MCF 10A (cell line): ENCODE results near the gene RAG2. TPM values are rescaled to one million over a fixed set of nuclear protein-coding genes. Genes with fewer than 3 reads are reported as not detected.

Experiments
- BruUV-seq: library from RNA; stranded (reverse); fragments of 400-500 nt; replicated peaks from 2 replicates; lab custom pipeline; 2021; lab: Mats Ljungman, UMichigan
- CTCF ChIA-PET: fragments of 300-600 bp; sonication (Branson Sonifier 250); formaldehyde crosslinking; extraction: SDS; loops from one replicate; lab custom pipeline; 2021; ENCODE audit warnings: antibody characterized with exemption, inconsistent platforms; lab: Yijun Ruan, JAX
- POLR2A ChIA-PET: fragments of 300-600, 350-650 bp; sonication (Branson Sonifier 250); formaldehyde crosslinking; extraction: SDS; loops from one replicate; lab custom pipeline; 2020; ENCODE audit warnings: antibody characterized with exemption, inconsistent platforms; lab: Yijun Ruan, JAX
- DNase-seq: peaks from one replicate; pipeline ENCODE4 v3.0.0-alpha.2; 2018; ENCODE audit not compliant: unreplicated experiment
- H3K27ac Mint-ChIP-seq: one replicate; pipeline ENCODE4 v1.8.0; 2022; ENCODE audit warnings: mild to moderate bottlenecking, low read depth, mixed read lengths; ENCODE audit not compliant: unreplicated experiment
- H3K27me3 Mint-ChIP-seq: one replicate; pipeline ENCODE4 v1.8.0; 2022; ENCODE audit warnings: mixed read lengths; ENCODE audit not compliant: insufficient read depth, unreplicated experiment
- H3K36me3 Mint-ChIP-seq: one replicate; pipeline ENCODE4 v1.8.0; 2022; ENCODE audit warnings: mild to moderate bottlenecking, moderate library complexity, mixed read lengths; ENCODE audit not compliant: insufficient read depth, unreplicated experiment
- H3K4me1 Mint-ChIP-seq: one replicate; pipeline ENCODE4 v1.8.0; 2022; ENCODE audit warnings: mixed read lengths; ENCODE audit not compliant: insufficient read depth, unreplicated experiment
- H3K4me3 Mint-ChIP-seq: one replicate; pipeline ENCODE4 v1.8.0; 2022; ENCODE audit warnings: mild to moderate bottlenecking, moderate library complexity, mixed read lengths; ENCODE audit not compliant: unreplicated experiment
- H3K9me3 Mint-ChIP-seq: one replicate; pipeline ENCODE4 v1.8.0; 2022; ENCODE audit warnings: mixed read lengths; ENCODE audit not compliant: unreplicated experiment
- CTCF ChIP-seq: fragments of 200-600 bp; IDR thresholded peaks from one replicate; pipeline ENCODE4 v1.8.0; 2022; ENCODE audit warnings: antibody characterized with exemption, mild to moderate bottlenecking; ENCODE audit not compliant: unreplicated experiment
- intact Hi-C: fragments of 100-400 bp; cut with micrococcal nuclease; formaldehyde crosslinking; loops from 2 replicates; pipeline ENCODE4 v1.14.1; 2022
- total RNA-seq: library from RNA; stranded (reverse); gene quantifications from 2 replicates; pipeline ENCODE4 v1.2.3, GENCODE V29; 2022

RAG2 gene
- total RNA-seq, 1 experiment from 2014 or later: not detected

- CTCF ChIA-PET: no interaction called here
- no TSS peak for BruUV-seq
- Mint-ChIP-seq H3K36me3 (no peaks in the 10 kb centered on the region), H3K9me3 (no peaks in the 10 kb centered on the region), H3K4me1 (peaks cover 1% of the 10 kb centered on the region), H3K4me3 (no peak overlapping the region), H3K27me3 (peaks cover 77% of the 10 kb centered on the region), H3K27ac (no peak overlapping the region)
- DNase-seq: no peak
- intact Hi-C loops: no loop called here
- POLR2A ChIA-PET: no interaction called here
- no peak for TF ChIP-seq CTCF
These were observed 7.5 kb downstream of the RAG2 start for GRCh38 chr11:36590513-36590912.

DNA sequence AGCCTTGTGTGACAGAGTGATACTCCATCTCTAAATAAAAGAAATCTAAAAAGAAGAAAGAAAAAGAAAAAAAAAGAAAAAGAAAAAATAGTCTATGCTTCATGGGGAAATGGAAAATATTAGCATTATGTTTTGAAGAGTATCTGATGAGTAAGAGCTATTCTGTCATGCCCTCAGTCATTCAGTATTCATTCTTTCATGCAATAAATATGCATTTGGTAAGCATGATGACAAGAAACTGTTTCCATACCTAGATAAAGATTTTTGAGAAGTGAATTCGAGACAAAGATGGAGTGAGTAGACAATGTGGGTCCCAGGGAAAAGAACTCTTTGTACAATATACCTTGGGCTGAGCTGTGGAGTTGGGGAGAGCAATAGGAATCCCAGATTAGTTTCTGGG, 9.9 kb downstream of the RAG2 start:
- DNase-seq: no peak
- H3K4me1 Mint-ChIP-seq: no peaks in the 10 kb centered on the region
- POLR2A ChIA-PET: interaction anchor here (1.3 kb wide), 1 partner anchor 9 kb away, joined by 3 read pairs; no protein-coding TSS in a partner anchor
- H3K27me3 Mint-ChIP-seq: peaks cover 96% of the 10 kb centered on the region
- no peak overlapping the region for H3K4me3 Mint-ChIP-seq
- no peak for TF ChIP-seq CTCF
- intact Hi-C loops: no loop called here
- H3K27ac Mint-ChIP-seq: no peak overlapping the region
- no peaks in the 10 kb centered on the region for H3K36me3 Mint-ChIP-seq
- CTCF ChIA-PET: interaction anchor here (0.6 to 4.1 kb wide), 4 partner anchors 18 to 296 kb away, joined by 3 to 22 read pairs (median 3); no protein-coding TSS in a partner anchor
- no peaks in the 10 kb centered on the region for H3K9me3 Mint-ChIP-seq
- BruUV-seq: no TSS peak

DNA sequence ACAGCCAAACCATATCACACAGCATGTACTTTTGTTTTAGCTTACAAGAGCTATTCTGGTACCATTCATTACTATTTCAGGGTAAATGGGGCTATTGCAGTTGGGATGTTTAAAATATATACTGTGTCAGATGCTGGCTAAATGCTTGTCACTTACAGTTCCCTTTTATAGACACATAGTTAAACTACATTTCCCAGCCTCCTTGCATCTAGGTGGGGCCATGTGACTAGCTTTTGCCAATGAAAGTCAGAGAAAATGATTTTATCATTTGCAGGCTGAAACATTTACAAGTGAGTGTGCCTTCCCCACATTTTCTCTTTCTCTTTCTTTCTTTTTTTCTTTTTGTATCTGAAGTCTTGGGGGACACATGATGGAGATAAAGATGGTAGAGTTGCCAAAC, 11.5 kb downstream of the RAG2 start:
- BruUV-seq: no TSS peak
- H3K9me3 Mint-ChIP-seq: peaks cover 7% of the 10 kb centered on the region

DNA sequence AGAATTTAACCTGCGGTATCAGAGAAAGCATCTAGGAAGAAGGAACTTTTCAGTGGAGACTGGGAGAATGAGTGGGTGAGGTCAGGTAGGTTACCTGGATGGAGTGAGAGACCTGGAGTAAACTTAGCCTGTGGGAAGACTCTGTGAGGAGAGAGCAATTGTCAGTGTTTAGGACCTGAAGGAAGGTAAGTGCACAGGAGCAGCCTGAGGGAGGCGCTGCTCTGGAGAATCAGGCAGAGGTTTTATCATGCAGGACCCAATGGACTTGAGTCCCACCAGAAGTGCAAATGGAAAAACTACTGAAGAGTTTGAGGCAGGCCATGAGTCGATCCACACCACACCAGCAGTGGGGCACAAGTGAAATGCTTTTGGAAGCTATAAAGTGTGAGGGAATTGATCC, 14.4 kb downstream of the RAG2 start:
- TF ChIP-seq CTCF: no peak
- DNase-seq: no peak
- ChIA-PET POLR2A (no interaction called here), CTCF (no interaction called here)
- no peaks in the 10 kb centered on the region for H3K4me1 Mint-ChIP-seq
- H3K27ac Mint-ChIP-seq: no peak overlapping the region
- H3K27me3 Mint-ChIP-seq: peaks cover 54% of the 10 kb centered on the region
- intact Hi-C loops: no loop called here
- H3K4me3 Mint-ChIP-seq: no peak overlapping the region
- no peaks in the 10 kb centered on the region for H3K36me3 Mint-ChIP-seq
- no TSS peak for BruUV-seq
- H3K9me3 Mint-ChIP-seq: peaks cover 7% of the 10 kb centered on the region

More for the DNA sequence above, 11.5 kb downstream of the RAG2 start:
- intact Hi-C loops: no loop called here
- Mint-ChIP-seq H3K4me1 (no peaks in the 10 kb centered on the region), H3K27ac (no peak overlapping the region), H3K4me3 (no peak overlapping the region), H3K27me3 (peaks cover 83% of the 10 kb centered on the region), H3K36me3 (no peaks in the 10 kb centered on the region)
- TF ChIP-seq CTCF: no peak
- ChIA-PET POLR2A (no interaction called here), CTCF (interaction anchor here (0.6 to 4.1 kb wide), 2 partner anchors 22 to 76 kb away, joined by 3 to 22 read pairs; partner anchors contain the start of gene TRAF6)
- DNase-seq: no peak
